GM19324 (cell line): Measurements from ENCODE around the gene PCARE.

Experiments used
- ATAC-seq: cut with Tn5 transposase; IDR thresholded peaks from one replicate; pipeline ENCODE4 v1.9.1; 2021; ENCODE audit warnings: mild to moderate bottlenecking, moderate library complexity; ENCODE audit not compliant: unreplicated experiment, low FRiP score

Gene PCARE

GRCh38 chr2:29012211-29012681 lies 62.1 kb downstream of the PCARE start:
- ATAC-seq, result no peak
